Limb (tissue), 2 donors: ENCODE data around the gene KLRC4.
"Not testable (repeated sequence)": the region's sequence is repeated elsewhere in the genome, so short reads cannot be mapped to it uniquely, and the experiment has no call there.

ENCODE experiments used
- DNase-seq, 2 donors: peaks; one replicate each; pipeline ENCODE4 v3.0.0-alpha.2; 2016; ENCODE audit errors: extremely low spot score in 2 of 2

KLRC4 gene

DNA sequence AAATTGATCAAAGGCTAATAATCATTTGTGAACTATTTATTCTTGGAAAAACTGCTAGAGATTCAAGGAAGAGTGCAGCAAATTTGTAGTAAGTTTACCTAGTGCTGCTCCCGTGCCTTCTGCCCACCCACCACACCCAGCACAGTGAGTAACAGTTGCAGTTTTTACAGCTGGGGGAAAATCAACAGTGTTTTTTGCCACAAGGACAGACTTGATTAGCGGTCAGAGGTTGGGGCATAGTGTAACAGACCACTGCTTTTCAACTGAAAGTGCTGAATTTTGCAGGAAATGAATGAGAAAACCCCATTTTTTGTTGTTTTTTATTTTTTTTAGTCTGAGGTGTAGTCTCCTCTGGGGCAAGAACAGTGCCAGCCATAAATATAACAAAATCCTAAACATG lies 12.3 kb downstream of the KLRC4 start:
- DNase-seq, result no peak

GRCh38 chr12:10396176-10396575 lies 13.4 kb downstream of the KLRC4 start:
- DNase-seq, result not testable (repeated sequence)

GRCh38 chr12:10395390-10395998 lies 14.1 kb downstream of the KLRC4 start:
- DNase-seq, result peak in 1 of 2 donors; percentile 6

DNA sequence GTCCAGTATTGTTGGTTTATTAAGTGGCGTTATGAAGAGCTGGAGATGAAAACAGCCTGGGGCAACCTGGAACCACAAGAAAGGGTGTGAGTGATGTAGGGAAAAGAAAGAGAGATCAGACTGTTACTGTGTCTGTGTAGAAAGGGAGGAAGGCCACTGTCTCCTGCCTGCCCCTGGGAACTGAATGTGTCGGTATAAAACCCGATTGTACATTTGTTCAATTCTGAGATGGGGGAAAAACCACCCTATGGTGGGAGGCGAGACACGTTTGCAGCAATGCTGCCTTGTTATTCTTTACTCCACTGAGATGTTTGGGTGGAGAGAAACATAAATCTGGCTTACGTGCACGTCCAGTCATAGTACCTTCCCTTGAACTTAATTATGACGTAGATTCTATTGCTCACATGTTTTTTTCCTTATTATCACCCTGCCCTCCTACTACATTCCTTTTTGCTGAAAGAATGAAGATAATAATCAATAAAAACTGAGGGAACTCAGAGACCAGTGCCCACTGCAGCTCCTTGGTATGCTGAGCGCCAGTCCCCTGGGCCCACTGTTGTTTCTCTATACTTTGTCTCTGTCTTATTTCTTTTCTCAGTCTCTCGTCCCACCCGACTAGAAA lies 14.9 kb downstream of the KLRC4 start:
- DNase-seq, result not testable (repeated sequence)

- DNase-seq, result no peak
These were observed 16.3 kb downstream of the KLRC4 start for GRCh38 chr12:10393291-10393690.

- peak in 1 of 2 donors; percentile 14 for DNase-seq
These were observed 17.1 kb downstream of the KLRC4 start for GRCh38 chr12:10392394-10392930.

- not testable (repeated sequence) for DNase-seq
These were observed 18.6 kb downstream of the KLRC4 start for GRCh38 chr12:10390991-10391390.

- no peak for DNase-seq
These were observed 19.7 kb downstream of the KLRC4 start, which contains the start of gene KLRK1 for GRCh38 chr12:10389904-10390303. Gene KLRK1 (minus strand): TSS chr12:10390041. CDS start chr12:10388810, 1,231 bp downstream.

GRCh38 chr12:10388624-10389413 lies 20.7 kb downstream of the KLRC4 start:
- no peak for DNase-seq

- not testable (repeated sequence) for DNase-seq
These were observed 22.1 kb downstream of the KLRC4 start for GRCh38 chr12:10387498-10387897.

- DNase-seq, result no peak
These were observed 22.7 kb downstream of the KLRC4 start for GRCh38 chr12:10386857-10387256.

GRCh38 chr12:10385166-10385613 lies 24.4 kb downstream of the KLRC4 start:
- DNase-seq, result no peak

DNA sequence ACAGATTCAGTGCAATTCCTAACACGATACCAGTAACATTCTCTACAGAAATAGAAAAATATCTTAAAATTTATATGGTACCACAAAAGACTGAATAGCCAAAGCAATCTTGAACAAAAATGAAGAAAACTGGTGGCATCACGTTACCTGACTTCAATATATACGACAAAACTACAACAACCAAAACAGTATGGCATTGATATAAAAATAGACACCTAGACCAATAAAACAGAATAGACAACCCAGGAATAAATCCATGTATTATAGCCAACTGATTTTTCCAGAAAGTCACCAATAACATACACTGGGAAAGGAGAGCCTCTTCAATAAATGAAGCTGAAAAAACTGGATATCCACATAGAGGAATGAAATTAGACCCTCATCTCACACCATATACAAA lies 25.4 kb downstream of the KLRC4 start:
- no peak for DNase-seq

DNA sequence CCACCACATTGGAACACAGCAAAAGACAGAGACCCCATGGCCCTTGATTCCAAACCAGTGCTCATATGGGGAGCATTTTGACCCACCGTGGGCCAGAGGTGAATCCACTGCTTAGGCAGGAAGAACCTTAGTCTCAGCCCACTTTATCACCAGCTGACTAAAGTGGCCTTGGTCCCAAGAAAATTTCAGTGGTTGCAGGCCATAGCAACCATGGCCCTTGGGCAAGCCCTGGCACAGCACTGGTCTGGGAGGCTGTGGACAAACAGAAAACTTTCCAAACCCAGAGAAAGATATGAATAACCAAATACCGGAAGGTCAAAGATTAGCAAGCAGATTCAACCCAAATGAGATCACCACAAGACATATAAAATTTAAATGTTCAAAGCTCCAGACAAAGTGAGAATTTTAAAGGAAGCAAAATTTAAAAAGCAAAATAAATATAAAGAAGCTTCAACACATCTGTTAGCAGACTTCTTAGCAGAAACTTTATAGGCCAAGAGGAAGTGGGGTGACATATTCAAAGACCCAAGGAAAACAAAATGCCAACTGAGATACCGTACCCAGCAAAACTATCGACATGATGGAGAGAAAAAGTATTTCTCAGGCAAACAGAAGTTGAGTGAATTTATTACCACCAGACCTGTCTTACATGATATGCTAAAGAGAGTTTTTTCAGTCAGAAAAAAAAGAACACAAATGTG lies 27.5 kb downstream of the KLRC4 start:
- no peak for DNase-seq

- DNase-seq, result not testable (repeated sequence)
These were observed 30.8 kb downstream of the KLRC4 start for GRCh38 chr12:10378737-10379136.

- no peak for DNase-seq
These were observed 34.9 kb downstream of the KLRC4 start for GRCh38 chr12:10374624-10375018.

DNA sequence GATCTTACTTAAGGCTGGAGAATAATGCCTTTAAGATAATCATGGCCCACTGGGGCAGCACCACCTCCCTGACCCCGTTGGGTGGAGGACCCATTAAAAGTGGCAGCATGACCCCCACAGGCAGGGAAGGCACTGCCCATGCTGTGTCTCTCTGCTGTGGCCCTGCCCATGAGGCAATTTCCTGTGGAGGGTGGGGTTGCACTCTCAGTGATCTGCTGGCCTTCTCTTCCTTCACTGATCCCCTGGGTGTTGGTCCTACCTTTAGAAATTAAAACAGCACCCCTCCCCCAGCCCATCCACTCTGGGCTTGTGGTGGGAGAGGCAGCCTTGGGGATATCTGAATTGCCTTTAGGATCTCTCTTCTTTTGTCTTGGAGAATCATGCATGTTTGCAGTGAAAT lies 37.0 kb downstream of the KLRC4 start:
- no peak for DNase-seq

DNA sequence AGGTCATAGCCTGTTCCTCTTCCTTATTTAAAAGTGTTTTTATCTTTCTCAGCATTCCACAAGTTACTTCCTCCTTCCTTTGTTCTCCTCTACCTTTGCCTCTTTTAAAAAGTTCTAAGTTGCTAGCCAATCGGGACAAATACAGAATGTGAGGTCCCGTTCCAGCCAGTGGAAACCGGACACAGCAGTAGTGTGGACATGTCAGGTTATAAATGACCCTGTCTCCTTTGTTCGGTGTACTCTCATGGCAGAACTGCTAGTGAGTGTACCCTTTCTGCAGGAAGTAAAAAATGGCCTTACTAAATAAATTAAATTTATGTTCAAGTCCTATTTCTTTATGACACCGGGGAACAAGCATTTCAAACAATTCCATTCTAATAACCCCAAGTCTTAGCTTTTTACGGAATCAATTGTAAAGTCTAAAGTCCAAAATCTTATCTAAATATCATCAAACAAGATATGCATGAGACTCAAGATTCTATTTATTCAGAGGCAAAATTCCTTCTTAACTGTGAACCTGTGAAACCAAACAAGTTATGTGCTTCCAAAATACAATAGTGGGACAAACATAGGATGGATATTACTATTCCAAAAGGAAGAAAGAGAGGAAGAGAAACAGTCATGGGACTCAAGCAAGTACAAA lies 37.5 kb downstream of the KLRC4 start:
- not testable (repeated sequence) for DNase-seq

DNA sequence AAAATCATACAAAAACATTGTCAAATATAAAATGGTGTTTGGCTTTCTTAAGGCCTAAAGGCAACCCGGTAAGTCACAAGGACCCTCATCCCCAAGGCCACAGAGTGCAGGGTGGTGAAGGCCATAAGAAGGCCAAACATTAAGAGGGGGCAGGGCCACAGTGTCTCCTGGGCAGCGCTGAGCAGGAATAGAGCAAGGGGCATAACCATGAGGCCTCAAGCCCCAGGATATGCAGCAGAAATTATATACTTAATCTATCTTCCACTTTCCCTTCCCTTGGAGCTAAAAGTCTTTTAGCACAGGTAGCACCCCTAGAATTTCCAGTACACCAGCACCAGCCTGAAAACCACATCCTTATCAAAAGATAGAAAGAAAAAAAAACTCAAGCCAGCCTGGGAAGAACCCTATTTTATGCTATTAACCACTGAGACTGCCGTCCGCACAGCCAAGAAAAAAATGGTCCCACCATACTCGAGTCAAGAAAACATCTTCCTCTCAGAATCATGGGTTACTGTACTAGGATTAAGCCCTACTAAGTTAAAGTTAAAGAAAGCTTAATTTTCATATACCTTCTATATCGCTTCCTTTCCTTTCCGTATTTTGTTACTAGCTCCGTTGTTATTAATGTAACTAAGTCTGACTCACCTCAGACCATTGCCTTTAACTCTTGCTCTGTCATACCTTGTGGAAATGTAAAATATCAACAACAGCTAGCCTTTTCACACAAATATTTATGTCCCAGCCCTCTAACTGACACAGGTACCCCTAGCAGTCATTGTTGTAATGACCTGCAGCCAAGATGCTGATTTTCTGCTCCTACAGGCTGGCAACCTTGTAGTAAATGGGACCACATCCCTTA lies 39.8 kb downstream of the KLRC4 start:
- no peak for DNase-seq
